ENCODE results near the gene ST6GALNAC5. TPM values are rescaled to one million over a fixed set of nuclear protein-coding genes. Genes with fewer than 3 reads are reported as not detected.
"Not testable (repeated sequence)": the region's sequence is repeated elsewhere in the genome, so short reads cannot be mapped to it uniquely, and the experiment has no call there.

Gene ST6GALNAC5
- total RNA-seq (2022) (1.3 and 2.0 TPM in 2 replicates), Bru-seq, nascent RNA (percentile 30 among the genes with signal in this experiment), BruChase-seq, experiment 1, labeled RNA remaining after a 6-hour chase (percentile 27 among the genes with signal in this experiment), BruChase-seq, experiment 2, labeled RNA remaining after a 2-hour chase (percentile 31 among the genes with signal in this experiment)
- long read RNA-seq, partial matches to known transcripts: 0 of 2 reads
- long read RNA-seq, other reads (novel, unspliced or antisense): 2 of 2 reads

DNA sequence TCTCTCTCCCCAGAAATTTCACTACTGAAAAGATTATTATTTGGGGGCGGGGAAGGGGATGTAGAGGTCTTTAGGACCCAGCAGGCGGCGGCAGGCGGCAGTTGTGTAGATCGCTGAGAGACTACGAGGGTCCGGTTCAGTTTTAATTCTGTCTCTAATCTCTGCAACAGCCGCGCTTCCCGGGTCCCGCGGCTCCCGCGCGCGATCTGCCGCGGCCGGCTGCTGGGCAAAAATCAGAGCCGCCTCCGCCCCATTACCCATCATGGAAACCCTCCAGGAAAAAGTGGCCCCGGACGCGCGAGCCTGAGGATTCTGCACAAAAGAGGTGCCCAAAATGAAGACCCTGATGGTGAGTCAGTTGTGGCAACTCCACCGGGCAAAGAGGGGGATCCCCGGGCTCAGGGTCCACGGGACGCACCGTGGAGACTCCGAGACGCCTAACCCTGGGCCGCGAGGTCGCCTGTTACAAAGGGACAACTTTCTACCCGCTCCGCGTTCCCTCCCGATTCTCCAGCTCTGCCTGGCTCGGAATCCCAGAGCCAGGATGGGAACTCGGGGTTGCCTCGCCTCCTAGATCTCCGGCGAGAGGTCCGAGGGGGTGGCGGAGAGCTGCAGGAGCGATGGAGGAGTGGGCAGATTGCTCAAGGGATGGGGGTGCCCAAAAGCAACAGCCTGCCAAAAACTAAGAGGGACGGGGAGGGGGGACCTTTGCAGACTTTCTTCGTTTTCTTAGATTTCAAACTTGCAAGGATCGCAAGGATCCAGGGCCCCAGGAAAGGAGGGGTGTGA, at the start of gene ST6GALNAC5:
TSS of gene ST6GALNAC5 (plus strand) at position 139 of the 789 bp plus-strand sequence.
- Mint-ChIP-seq H3K9me3 (ENCODE audit: low read depth, unreplicated experiment) (no peaks in the 10 kb centered on the region), H3K4me1 (ENCODE audit: low read depth, unreplicated experiment) (no peaks in the 10 kb centered on the region), H3K27ac (ENCODE audit: unreplicated experiment) (no peak within 1 kb of the TSS), H3K36me3 (ENCODE audit: insufficient read depth, unreplicated experiment) (no peaks in the 10 kb centered on the region), H3K27me3 (ENCODE audit: unreplicated experiment) (no peaks in the 10 kb centered on the region), H3K4me3 (ENCODE audit: low read depth, unreplicated experiment) (no peak within 1 kb of the TSS)
- BruUV-seq (replicated peaks): no TSS peak
- TF ChIP-seq, protein P1, sequence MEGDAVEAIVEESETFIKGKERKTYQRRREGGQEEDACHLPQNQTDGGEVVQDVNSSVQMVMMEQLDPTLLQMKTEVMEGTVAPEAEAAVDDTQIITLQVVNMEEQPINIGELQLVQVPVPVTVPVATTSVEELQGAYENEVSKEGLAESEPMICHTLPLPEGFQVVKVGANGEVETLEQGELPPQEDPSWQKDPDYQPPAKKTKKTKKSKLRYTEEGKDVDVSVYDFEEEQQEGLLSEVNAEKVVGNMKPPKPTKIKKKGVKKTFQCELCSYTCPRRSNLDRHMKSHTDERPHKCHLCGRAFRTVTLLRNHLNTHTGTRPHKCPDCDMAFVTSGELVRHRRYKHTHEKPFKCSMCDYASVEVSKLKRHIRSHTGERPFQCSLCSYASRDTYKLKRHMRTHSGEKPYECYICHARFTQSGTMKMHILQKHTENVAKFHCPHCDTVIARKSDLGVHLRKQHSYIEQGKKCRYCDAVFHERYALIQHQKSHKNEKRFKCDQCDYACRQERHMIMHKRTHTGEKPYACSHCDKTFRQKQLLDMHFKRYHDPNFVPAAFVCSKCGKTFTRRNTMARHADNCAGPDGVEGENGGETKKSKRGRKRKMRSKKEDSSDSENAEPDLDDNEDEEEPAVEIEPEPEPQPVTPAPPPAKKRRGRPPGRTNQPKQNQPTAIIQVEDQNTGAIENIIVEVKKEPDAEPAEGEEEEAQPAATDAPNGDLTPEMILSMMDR (IDR thresholded peaks at IDR 0.05; ENCODE audit: unreplicated experiment): no peak
- CTCF ChIA-PET: no interaction called here
- intact Hi-C loops (cut with micrococcal nuclease; ENCODE audit: unreplicated experiment): no loop called here
- DNase-seq: no peak

DNA sequence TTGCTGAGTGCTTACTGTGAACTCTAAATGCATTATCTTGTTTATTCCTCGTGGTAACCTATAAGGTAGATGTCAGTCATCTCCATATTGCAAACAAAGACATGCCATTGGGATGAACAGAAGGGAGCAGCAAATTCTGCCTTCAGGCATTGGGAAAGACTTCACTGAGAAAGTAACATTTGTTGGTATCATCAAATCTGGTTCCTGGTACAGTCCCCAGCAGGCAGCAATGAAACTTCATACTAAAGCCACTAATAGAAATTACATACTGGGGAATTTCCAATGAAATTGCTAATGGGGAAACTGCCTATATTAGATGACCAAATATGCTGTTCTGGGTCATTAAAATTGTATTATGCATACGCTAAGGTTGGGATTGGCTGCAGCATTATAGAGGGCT, 47.3 kb upstream of the ST6GALNAC5 start:
- DNase-seq: no peak
- no peaks in the 10 kb centered on the region for H3K9me3 Mint-ChIP-seq (ENCODE audit: low read depth, unreplicated experiment)
- H3K4me1 Mint-ChIP-seq (ENCODE audit: low read depth, unreplicated experiment): no peaks in the 10 kb centered on the region
- no peak overlapping the region for H3K27ac Mint-ChIP-seq (ENCODE audit: unreplicated experiment)
- no peaks in the 10 kb centered on the region for H3K36me3 Mint-ChIP-seq (ENCODE audit: insufficient read depth, unreplicated experiment)
- BruUV-seq (replicated peaks): no TSS peak
- no peak overlapping the region for H3K4me3 Mint-ChIP-seq (ENCODE audit: low read depth, unreplicated experiment)
- TF ChIP-seq, protein P1 (IDR thresholded peaks at IDR 0.05; ENCODE audit: unreplicated experiment): no peak
- H3K27me3 Mint-ChIP-seq (ENCODE audit: unreplicated experiment): no peaks in the 10 kb centered on the region
- CTCF ChIA-PET: no interaction called here
- intact Hi-C loops (cut with micrococcal nuclease; ENCODE audit: unreplicated experiment): no loop called here

DNA sequence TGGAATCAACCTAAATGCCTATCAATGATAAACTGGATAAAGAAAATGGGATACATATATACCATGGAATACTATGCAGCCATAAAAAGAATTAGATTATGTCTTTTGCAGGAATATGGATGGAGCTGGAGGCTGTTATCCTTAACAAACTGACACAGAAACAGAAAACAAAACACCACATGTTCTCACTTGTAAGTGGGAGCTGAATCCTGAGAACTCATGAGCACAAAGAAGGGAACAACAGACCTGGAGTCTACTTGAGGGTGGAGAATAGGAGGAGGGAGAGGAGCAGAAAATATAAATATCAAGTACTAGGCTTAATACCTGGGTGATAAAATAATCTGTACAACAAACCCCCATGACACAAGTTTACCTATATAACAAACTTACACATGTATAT, 44.3 kb upstream of the ST6GALNAC5 start:
- H3K27ac Mint-ChIP-seq (ENCODE audit: unreplicated experiment); H3K4me3 Mint-ChIP-seq (ENCODE audit: low read depth, unreplicated experiment); H3K36me3 Mint-ChIP-seq (ENCODE audit: insufficient read depth, unreplicated experiment); H3K9me3 Mint-ChIP-seq (ENCODE audit: low read depth, unreplicated experiment); CTCF ChIA-PET; DNase-seq; intact Hi-C loops (cut with micrococcal nuclease; ENCODE audit: unreplicated experiment); H3K4me1 Mint-ChIP-seq (ENCODE audit: low read depth, unreplicated experiment); H3K27me3 Mint-ChIP-seq (ENCODE audit: unreplicated experiment); BruUV-seq (replicated peaks): not testable (repeated sequence)

DNA sequence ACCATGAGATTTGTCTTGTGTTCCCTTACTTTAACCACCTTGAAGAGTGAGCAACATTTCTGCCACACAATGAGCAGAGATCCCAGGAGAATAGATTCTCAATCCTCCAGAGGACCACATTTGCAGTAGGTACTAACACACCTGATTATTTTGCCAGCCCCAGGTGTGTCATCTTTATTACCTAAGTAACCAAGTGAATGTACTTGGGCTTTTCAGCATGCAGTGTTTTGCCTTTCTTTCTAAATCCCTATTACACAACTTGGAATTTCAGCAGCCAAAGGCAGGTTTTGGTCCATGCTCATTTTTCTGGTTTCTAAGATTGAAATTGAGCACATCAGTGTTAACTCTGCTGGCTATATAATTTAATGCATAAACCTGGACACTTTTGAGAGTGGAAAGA, 43.2 kb upstream of the ST6GALNAC5 start:
- BruUV-seq (replicated peaks): no TSS peak
- DNase-seq: no peak
- H3K27me3 Mint-ChIP-seq (ENCODE audit: unreplicated experiment): no peaks in the 10 kb centered on the region

More for the DNA sequence above, 43.2 kb upstream of the ST6GALNAC5 start:
- CTCF ChIA-PET: no interaction called here
- intact Hi-C loops (cut with micrococcal nuclease; ENCODE audit: unreplicated experiment): no loop called here
- TF ChIP-seq, protein P1 (IDR thresholded peaks at IDR 0.05; ENCODE audit: unreplicated experiment): no peak
- no peaks in the 10 kb centered on the region for H3K9me3 Mint-ChIP-seq (ENCODE audit: low read depth, unreplicated experiment)
- no peak overlapping the region for H3K27ac Mint-ChIP-seq (ENCODE audit: unreplicated experiment)
- H3K36me3 Mint-ChIP-seq (ENCODE audit: insufficient read depth, unreplicated experiment): no peaks in the 10 kb centered on the region
- no peaks in the 10 kb centered on the region for H3K4me1 Mint-ChIP-seq (ENCODE audit: low read depth, unreplicated experiment)
- no peak overlapping the region for H3K4me3 Mint-ChIP-seq (ENCODE audit: low read depth, unreplicated experiment)
